Measurements from ENCODE around the gene RTL5. TPM values are rescaled to one million over a fixed set of nuclear protein-coding genes. Genes with fewer than 3 reads are reported as not detected.
A peak's percentile ranks its signal among the peaks of the same experiment; 100 is the strongest.

Gene RTL5
- total and polyA plus RNA-seq, 2 experiments from 2014 or later: 1.5 to 1.8 TPM

- Histone ChIP-seq H3F3A (ENCODE audit: insufficient read depth) (no peaks in the 10 kb centered on the region), H3K36me3 (ENCODE audit: low read depth) (no peaks in the 10 kb centered on the region), H3K79me2 (ENCODE audit: insufficient read depth) (no peaks in the 10 kb centered on the region; the same call in 1 of the 2 replicates), H3K4me3 (no peak overlapping the region), H3K9ac (peak overlapping the region; percentile 21; the same call in 1 of the 2 replicates), H3K4me2 (ENCODE audit: unreplicated experiment) (no peak overlapping the region), H3K9me3 (ENCODE audit: low read depth) (no peaks in the 10 kb centered on the region), H3K27ac (no peak overlapping the region), H3K9me2 (ENCODE audit: insufficient read depth) (no peaks in the 10 kb centered on the region), H3K4me1 (ENCODE audit: insufficient read depth) (peaks cover 10% of the 10 kb centered on the region), H3K27me3 (replicated peaks; ENCODE audit: insufficient read depth) (no peaks in the 10 kb centered on the region), H2AFZ (peak overlapping the region; percentile 33; the same call in 1 of the 2 replicates), H4K20me1 (ENCODE audit: insufficient read depth) (no peaks in the 10 kb centered on the region)
- TF ChIP-seq EZH2 (IDR thresholded peaks at IDR 0.05; ENCODE audit: insufficient read depth, poor library complexity, severe bottlenecking): no peak
- TF ChIP-seq EZH2phosphoT487 (IDR thresholded peaks at IDR 0.05; ENCODE audit: insufficient read depth, low read depth): no peak
- in situ Hi-C loops (cut with MboI): loop anchor here (10.0 kb wide), 1 partner anchor 122 kb away; no protein-coding TSS in a partner anchor
- peak; percentile 84 for DNase-seq
- 14 to 22% methylated on average over 6 to 9 of the region's 9 CpGs for WGBS, 2 experiments (ENCODE audit: low coverage in 1 of 2, low lambda C conversion rate in 2 of 2, missing lambda C conversion rate in 2 of 2)
Measured at GRCh38 chrX:72126539-72127140, 5.1 kb downstream of the RTL5 start.

- Histone ChIP-seq H3K9me2 (ENCODE audit: insufficient read depth) (no peaks in the 10 kb centered on the region), H3K4me3 (no peak overlapping the region), H2AFZ (peak overlapping the region; percentile 33; the same call in 1 of the 2 replicates), H3K9ac (peak overlapping the region; percentile 21; the same call in 1 of the 2 replicates), H3K27me3 (replicated peaks; ENCODE audit: insufficient read depth) (no peaks in the 10 kb centered on the region), H4K20me1 (ENCODE audit: insufficient read depth) (no peaks in the 10 kb centered on the region), H3K4me1 (ENCODE audit: insufficient read depth) (peaks cover 14% of the 10 kb centered on the region), H3K9me3 (ENCODE audit: low read depth) (no peaks in the 10 kb centered on the region), H3F3A (ENCODE audit: insufficient read depth) (no peaks in the 10 kb centered on the region), H3K36me3 (ENCODE audit: low read depth) (no peaks in the 10 kb centered on the region), H3K27ac (no peak overlapping the region), H3K4me2 (ENCODE audit: unreplicated experiment) (no peak overlapping the region), H3K79me2 (ENCODE audit: insufficient read depth) (no peaks in the 10 kb centered on the region; the same call in 1 of the 2 replicates)
- in situ Hi-C loops (cut with MboI): loop anchor here (10.0 kb wide), 1 partner anchor 121 kb away; no protein-coding TSS in a partner anchor
- no peak for DNase-seq
- TF ChIP-seq EZH2phosphoT487 (IDR thresholded peaks at IDR 0.05; ENCODE audit: insufficient read depth, low read depth) (no peak), EZH2 (IDR thresholded peaks at IDR 0.05; ENCODE audit: insufficient read depth, poor library complexity, severe bottlenecking) (no peak)
- WGBS, 2 experiments (ENCODE audit: low coverage in 1 of 2, low lambda C conversion rate in 2 of 2, missing lambda C conversion rate in 2 of 2): 56 to 57% methylated on average over 3 of the region's 3 CpGs
Measured at GRCh38 chrX:72126048-72126415, 5.7 kb downstream of the RTL5 start.

DNA sequence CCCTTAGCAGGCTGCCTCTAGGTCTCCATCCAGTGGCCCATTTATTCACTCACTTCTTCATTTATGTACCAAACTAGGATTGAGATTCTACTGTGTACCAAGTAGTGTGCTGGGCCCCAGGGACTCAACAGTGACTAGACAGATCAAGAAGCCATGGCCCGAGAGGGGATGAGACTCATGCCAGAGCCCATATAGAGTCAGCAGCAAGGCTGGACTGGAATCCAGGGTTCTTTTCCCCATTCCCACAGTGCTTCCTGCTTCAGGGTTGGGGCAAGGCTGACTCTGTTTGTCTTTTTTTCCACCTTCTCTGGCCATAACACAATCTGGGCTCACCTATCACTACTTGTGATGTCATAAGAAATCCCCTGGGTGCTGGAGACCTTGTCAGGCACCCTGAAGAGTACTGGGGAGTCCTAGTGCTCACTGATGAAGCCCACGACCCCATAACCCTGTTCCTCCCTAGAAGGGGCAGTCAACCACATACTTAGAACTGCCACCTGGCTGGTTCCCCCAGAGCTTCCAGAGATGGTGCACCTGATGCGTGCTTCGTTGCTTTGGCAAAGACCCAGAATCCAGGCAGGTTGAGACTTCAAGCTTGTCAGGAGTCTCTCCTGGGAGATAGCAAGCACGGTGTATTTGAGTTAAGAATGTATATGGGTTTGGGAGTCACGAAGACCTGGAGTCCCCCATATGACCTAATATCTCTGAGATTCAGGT is 6.2 kb downstream of the RTL5 start:
- no peaks in the 10 kb centered on the region for H3K36me3 ChIP-seq (ENCODE audit: low read depth)
- no peaks in the 10 kb centered on the region for H3K9me2 ChIP-seq (ENCODE audit: insufficient read depth)
- no peak overlapping the region for H2AFZ ChIP-seq
- no peak for TF ChIP-seq EZH2phosphoT487 (IDR thresholded peaks at IDR 0.05; ENCODE audit: insufficient read depth, low read depth)
- no peak for TF ChIP-seq EZH2 (IDR thresholded peaks at IDR 0.05; ENCODE audit: insufficient read depth, poor library complexity, severe bottlenecking)
- no peaks in the 10 kb centered on the region for H3F3A ChIP-seq (ENCODE audit: insufficient read depth)
- peaks cover 20% of the 10 kb centered on the region for H3K4me1 ChIP-seq (ENCODE audit: insufficient read depth)
- H3K79me2 ChIP-seq (ENCODE audit: insufficient read depth): no peaks in the 10 kb centered on the region; the same call in 1 of the 2 replicates
- 76 to 79% methylated on average over 5 to 6 of the region's 6 CpGs for WGBS, 2 experiments (ENCODE audit: low coverage in 1 of 2, low lambda C conversion rate in 2 of 2, missing lambda C conversion rate in 2 of 2)
- no peaks in the 10 kb centered on the region for H3K9me3 ChIP-seq (ENCODE audit: low read depth)
- no peaks in the 10 kb centered on the region for H4K20me1 ChIP-seq (ENCODE audit: insufficient read depth)
- H3K27ac ChIP-seq: no peak overlapping the region
- H3K4me3 ChIP-seq: no peak overlapping the region
- no peak overlapping the region for H3K9ac ChIP-seq
- no peak for DNase-seq
- in situ Hi-C loops (cut with MboI): loop anchor here (10.0 kb wide), 1 partner anchor 121 kb away; no protein-coding TSS in a partner anchor
- H3K4me2 ChIP-seq (ENCODE audit: unreplicated experiment): no peak overlapping the region
- H3K27me3 ChIP-seq (replicated peaks; ENCODE audit: insufficient read depth): no peaks in the 10 kb centered on the region

DNA sequence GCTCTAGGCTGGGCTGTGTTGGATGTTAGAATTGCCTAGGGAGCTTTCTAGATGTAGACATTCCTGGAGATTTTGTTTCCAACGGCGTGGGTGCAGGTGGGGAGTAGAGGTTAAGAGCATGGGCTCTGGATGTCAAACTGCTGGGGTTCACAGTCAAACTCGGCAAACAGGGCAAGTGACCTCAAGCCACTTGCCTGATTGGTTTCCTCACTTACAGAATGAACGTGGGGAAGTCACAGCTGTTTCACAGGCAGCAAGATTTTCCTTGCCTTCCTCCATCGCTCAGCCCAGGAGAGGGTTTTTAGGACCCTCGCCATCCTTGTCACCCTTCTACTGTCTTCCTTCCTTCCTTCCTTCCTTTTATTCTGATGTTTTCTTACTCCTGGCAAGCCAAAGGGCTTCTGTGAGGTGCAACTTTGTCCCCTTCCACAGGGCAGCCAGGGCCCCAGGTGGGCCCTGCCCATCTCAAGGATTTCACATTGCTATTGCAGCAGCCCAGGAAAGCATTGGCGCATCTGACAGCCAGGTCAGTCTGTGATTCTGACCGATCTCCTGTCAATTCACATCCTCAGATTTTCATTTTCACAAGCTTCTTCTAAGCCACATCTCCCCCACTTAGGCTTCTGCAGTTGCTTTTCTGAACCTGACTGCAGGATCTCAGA is 7.0 kb downstream of the RTL5 start:
- Histone ChIP-seq H3K9me3 (ENCODE audit: low read depth) (no peaks in the 10 kb centered on the region), H3K79me2 (ENCODE audit: insufficient read depth) (no peaks in the 10 kb centered on the region), H3K4me2 (ENCODE audit: unreplicated experiment) (no peak overlapping the region), H3K27me3 (replicated peaks; ENCODE audit: insufficient read depth) (no peaks in the 10 kb centered on the region), H4K20me1 (ENCODE audit: insufficient read depth) (no peaks in the 10 kb centered on the region), H3K4me3 (no peak overlapping the region), H3K27ac (no peak overlapping the region), H3K9me2 (ENCODE audit: insufficient read depth) (no peaks in the 10 kb centered on the region), H3K4me1 (ENCODE audit: insufficient read depth) (peaks cover 20% of the 10 kb centered on the region), H3K36me3 (ENCODE audit: low read depth) (no peaks in the 10 kb centered on the region), H3F3A (ENCODE audit: insufficient read depth) (no peaks in the 10 kb centered on the region), H2AFZ (no peak overlapping the region), H3K9ac (no peak overlapping the region)
- in situ Hi-C loops (cut with MboI): loop anchor here (10.0 kb wide), 1 partner anchor 120 kb away; no protein-coding TSS in a partner anchor
- TF ChIP-seq EZH2phosphoT487 (IDR thresholded peaks at IDR 0.05; ENCODE audit: insufficient read depth, low read depth) (no peak), EZH2 (IDR thresholded peaks at IDR 0.05; ENCODE audit: insufficient read depth, poor library complexity, severe bottlenecking) (no peak)
- WGBS, 2 experiments (ENCODE audit: low coverage in 1 of 2, low lambda C conversion rate in 2 of 2, missing lambda C conversion rate in 2 of 2): 92 to 98% methylated on average over 7 of the region's 8 CpGs
- DNase-seq: no peak
